COLO668 (cell line): ENCODE results near the gene CD79B.
"Not testable (repeated sequence)": the region's sequence is repeated elsewhere in the genome, so short reads cannot be mapped to it uniquely, and the experiment has no call there.

Experiments used
- DNase-seq: peaks from one replicate; lab custom pipeline; 2025; ENCODE audit not compliant: unreplicated experiment; lab: John Stamatoyannopoulos, UW

The CD79B gene

GRCh38 chr17:63934183-63935112 is 2.3 kb upstream of the CD79B start:
- no peak for DNase-seq

GRCh38 chr17:63933598-63933997 is 1.5 kb upstream of the CD79B start:
- DNase-seq: no peak

DNA sequence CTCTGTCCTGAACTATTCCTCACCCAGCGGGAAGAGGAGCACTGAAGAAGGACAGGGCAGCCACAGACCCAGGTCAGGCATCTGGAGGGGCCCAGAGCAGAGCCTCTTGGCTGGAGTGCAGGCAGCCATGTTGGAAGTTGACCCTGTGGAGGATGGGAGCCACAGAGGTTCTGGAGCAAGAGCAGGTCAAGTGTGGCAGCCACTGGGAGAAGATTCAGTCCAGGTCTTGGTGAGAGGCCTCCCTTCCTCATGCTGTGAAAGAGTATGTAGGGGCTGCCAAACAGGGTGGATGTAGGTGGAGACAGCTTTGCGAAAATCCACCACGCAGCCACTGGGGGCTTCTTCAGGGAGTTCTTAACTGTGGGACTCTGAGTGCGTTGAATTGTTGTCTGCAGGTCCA is 590 bp upstream of the CD79B start:
- no peak for DNase-seq

GRCh38 chr17:63930951-63931575 is 1.1 kb downstream of the CD79B start:
- DNase-seq: no peak

DNA sequence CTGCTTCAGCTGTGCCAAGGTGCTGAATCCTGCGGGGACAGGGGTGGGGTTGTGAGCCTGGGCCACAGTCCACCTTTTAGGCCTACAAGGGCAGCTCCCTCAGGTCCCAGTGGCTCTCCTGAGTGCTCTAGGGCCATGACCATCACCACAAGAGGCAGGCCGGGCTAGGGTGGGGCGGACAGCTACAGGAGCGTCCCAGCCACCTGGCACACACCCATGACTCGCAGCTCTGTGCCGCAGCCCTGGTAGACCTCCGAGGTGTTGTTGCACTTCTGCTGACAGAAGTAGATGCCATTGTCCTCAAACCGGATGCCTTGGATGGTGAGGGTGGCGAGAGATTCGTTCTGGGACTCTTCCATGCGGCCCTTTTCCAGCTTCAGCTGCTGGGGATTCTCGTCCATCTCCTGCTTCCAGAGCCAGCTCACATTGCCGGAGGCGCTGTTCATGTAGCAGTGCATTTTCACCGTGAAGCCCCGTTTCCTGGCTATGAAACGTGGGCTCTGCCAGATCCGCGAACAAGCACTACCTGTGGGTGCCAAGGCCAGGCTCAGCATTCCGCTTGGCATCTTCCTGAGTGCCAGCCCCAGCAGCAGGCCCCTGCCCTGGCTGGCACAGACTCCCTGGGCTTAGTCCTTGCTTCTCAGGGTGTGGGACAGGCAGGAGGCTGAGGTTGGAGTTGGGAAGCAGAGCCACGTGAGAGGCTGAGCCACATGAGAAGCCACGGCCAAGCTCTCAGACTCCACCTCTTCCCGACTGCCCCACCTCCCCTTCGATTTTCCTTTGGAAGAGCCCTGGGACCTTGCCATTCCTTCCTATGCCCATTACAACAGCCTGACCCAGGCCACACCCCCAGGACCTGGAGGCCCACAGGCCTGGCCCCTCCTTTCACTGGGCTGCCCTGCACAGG is 2.0 kb downstream of the CD79B start:
- no peak for DNase-seq

- DNase-seq: no peak
Observed at GRCh38 chr17:63928966-63929695, 3.0 kb downstream of the CD79B start.

DNA sequence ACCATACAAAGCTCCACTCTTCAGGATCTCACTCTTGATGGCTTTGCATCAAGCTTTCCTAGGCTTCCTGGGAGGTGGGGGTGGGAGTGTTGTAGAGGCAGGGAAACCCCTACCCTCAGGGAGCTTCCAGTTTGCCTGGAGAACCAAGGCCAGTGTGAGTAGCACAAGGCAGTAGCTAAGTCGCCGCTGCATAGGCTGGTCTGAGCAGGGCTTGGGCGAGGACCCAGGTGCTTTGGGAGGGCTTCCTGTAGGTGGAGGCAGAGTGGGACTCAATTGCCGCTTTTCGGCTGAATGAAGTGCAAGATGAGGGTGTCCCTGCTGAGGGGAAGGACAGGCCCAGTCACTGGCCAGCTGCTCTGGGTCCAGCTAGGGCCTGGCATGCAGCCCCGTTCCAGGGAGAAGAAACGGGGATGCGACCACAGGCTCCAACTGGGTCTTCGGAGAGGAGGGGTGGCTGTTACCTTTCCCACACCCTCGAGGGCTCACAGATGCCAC is 3.9 kb downstream of the CD79B start:
- DNase-seq: no peak

- no peak for DNase-seq
Observed at GRCh38 chr17:63927464-63928171, 4.5 kb downstream of the CD79B start.

- no peak for DNase-seq
Observed at GRCh38 chr17:63926164-63926563, 6.0 kb downstream of the CD79B start.

GRCh38 chr17:63925615-63926014 is 6.5 kb downstream of the CD79B start:
- DNase-seq: no peak

GRCh38 chr17:63922402-63922801 is 9.7 kb downstream of the CD79B start:
- peak; percentile 1 for DNase-seq

- DNase-seq: not testable (repeated sequence)
Observed at GRCh38 chr17:63920779-63921178, 11.4 kb downstream of the CD79B start.

- not testable (repeated sequence) for DNase-seq
Observed at GRCh38 chr17:63920050-63920449, 12.1 kb downstream of the CD79B start.

- DNase-seq: peak; percentile 15
Observed at GRCh38 chr17:63919311-63919723, 12.8 kb downstream of the CD79B start.

DNA sequence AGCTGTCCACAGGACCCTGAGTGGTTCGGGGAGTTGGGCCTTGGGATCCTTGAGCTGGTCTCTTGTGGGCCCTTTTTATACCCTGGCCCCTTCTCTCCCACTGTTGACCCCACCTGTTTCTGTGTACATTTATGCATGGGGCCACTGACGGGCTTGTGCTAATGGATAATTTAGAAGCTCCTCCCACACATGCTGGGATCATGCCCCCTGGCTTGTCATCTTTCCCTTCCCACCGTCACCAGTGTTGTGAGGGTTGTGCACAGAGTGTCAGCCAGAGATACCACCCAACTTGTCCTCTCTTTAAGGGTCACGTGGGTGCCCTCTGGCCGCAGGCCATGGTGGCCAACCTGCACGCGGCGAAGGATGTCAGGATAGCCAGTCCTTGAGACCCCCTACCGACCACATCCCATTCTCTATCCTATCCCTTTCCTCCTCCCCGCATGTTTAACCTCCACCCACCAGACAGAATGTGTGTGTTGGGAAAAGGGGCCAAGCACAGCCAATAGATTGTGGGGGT is 13.3 kb downstream of the CD79B start, which contains the start of gene GH1:
Gene GH1 (minus strand): TSS at position 51 of the 517 bp plus-strand sequence. CDS start 63 bp downstream, outside the sequence.
- DNase-seq: not testable (repeated sequence)

DNA sequence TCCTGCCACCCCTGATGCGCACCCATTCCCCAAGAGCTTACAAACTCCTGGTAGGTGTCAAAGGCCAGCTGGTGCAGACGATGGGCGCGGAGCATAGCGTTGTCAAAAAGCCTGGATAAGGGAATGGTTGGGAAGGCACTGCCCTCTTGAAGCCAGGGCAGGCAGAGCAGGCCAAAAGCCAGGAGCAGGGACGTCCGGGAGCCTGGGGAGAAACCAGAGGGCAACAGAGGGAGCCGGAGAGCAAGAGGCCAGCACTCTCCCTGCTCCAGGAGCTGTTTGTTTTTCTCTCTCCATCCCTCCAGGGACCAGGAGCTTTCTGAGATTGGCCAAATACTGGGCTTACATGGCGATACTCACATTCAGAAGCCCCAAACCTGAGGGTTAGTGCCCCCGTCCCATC is 13.8 kb downstream of the CD79B start:
- DNase-seq: no peak

DNA sequence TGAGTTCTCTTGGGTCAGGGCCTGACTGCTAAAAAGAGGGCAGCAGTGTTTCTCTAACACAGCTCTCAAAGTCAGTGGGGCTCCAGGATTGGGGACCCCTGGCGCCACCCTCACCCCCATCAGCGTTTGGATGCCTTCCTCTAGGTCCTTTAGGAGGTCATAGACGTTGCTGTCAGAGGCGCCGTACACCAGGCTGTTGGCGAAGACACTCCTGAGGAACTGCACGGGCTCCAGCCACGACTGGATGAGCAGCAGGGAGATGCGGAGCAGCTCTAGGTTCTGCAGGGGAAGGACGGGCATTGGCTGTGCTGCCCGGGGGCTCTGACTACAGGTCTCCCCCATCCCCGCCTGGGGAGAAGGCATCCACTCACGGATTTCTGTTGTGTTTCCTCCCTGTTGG is 14.5 kb downstream of the CD79B start:
- no peak for DNase-seq

DNA sequence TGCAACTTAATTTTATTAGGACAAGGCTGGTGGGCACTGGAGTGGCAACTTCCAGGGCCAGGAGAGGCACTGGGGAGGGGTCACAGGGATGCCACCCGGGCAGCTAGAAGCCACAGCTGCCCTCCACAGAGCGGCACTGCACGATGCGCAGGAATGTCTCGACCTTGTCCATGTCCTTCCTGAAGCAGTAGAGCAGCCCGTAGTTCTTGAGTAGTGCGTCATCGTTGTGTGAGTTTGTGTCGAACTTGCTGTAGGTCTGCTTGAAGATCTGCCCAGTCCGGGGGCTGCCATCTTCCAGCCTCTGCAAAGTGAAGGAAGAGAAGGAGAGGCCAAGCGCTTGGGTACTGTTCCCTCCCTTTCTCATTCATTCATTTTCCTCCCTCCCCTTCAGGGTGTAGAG is 14.9 kb downstream of the CD79B start:
- DNase-seq: not testable (repeated sequence)

- no peak for DNase-seq
Observed at GRCh38 chr17:63916566-63917185, 15.5 kb downstream of the CD79B start.
